Neural progenitor cell (in vitro differentiated cells): ENCODE results near the gene INHBA.
A peak's percentile ranks its signal among the peaks of the same experiment; 100 is the strongest.

ENCODE experiments used
- CTCF ChIP-seq: fragments of 200-600 bp; sonication (generic); IDR thresholded peaks from 2 replicates; pipeline ENCODE4 v1.5.1; 2017; ENCODE audit warnings: antibody characterized with exemption, mild to moderate bottlenecking
- EZH2 ChIP-seq: fragments of 200-600 bp; sonication (generic); IDR thresholded peaks from 2 replicates; pipeline ENCODE4 v1.6.1; 2017; ENCODE audit warnings: antibody characterized with exemption, mild to moderate bottlenecking, moderate library complexity
- EZH2phosphoT487 ChIP-seq: fragments of 200-600 bp; sonication (generic); IDR thresholded peaks from 2 replicates; pipeline ENCODE4 v1.6.1; 2017; ENCODE audit warnings: antibody characterized with exemption

GRCh38 chr7:41711283-41712064, 8.6 kb upstream of the INHBA start:
- TF ChIP-seq EZH2, result no peak
- TF ChIP-seq CTCF, result peak; percentile 69
- no peak for TF ChIP-seq EZH2phosphoT487
